ENCODE data around the gene NOP53. TPM values are rescaled to one million over a fixed set of nuclear protein-coding genes. Genes with fewer than 3 reads are reported as not detected.

Gene NOP53
- total and polyA plus RNA-seq, 2 experiments from 2014 or later: 167 to 192 TPM

GRCh38 chr19:47755762-47756626, 10.6 kb downstream of the NOP53 start:
- DNase-seq (ENCODE audit: low spot score) (no peak), ATAC-seq (no peak)
- H3K4me3 Mint-ChIP-seq: no peak overlapping the region
- Histone ChIP-seq H3K4me3 (no peak overlapping the region), H3K4me1 (ENCODE audit: insufficient read depth) (no peaks in the 10 kb centered on the region), H3K79me2 (replicated peaks; ENCODE audit: insufficient read depth) (no peaks in the 10 kb centered on the region), H3K36me3 (ENCODE audit: insufficient read depth) (peaks cover 41% of the 10 kb centered on the region), H4K20me1 (replicated peaks; ENCODE audit: insufficient read depth) (0 out of 2 replicates have a peak, but pooled peaks cover 4% of the 10 kb centered on the region), H3F3A (replicated peaks; ENCODE audit: low read depth) (peaks cover 16% of the 10 kb centered on the region), H2AFZ (no peak overlapping the region), H3K27ac (ENCODE audit: low read depth) (no peak overlapping the region), H3K4me2 (no peak overlapping the region), H3K9me2 (ENCODE audit: insufficient read depth) (no peaks in the 10 kb centered on the region), H3K27me3 (ENCODE audit: insufficient read depth) (no peaks in the 10 kb centered on the region)
- no peaks in the 10 kb centered on the region for H3K4me1 Mint-ChIP-seq
- peaks cover 14% of the 10 kb centered on the region for H3K27me3 Mint-ChIP-seq (ENCODE audit: insufficient read depth, low read depth, poor library complexity)
- no peaks in the 10 kb centered on the region; the same call in 2 of the 3 replicates for H3K9me3 Mint-ChIP-seq
- peaks cover 72% of the 10 kb centered on the region for H3K36me3 Mint-ChIP-seq (ENCODE audit: low read depth)
- TF ChIP-seq, protein P1, sequence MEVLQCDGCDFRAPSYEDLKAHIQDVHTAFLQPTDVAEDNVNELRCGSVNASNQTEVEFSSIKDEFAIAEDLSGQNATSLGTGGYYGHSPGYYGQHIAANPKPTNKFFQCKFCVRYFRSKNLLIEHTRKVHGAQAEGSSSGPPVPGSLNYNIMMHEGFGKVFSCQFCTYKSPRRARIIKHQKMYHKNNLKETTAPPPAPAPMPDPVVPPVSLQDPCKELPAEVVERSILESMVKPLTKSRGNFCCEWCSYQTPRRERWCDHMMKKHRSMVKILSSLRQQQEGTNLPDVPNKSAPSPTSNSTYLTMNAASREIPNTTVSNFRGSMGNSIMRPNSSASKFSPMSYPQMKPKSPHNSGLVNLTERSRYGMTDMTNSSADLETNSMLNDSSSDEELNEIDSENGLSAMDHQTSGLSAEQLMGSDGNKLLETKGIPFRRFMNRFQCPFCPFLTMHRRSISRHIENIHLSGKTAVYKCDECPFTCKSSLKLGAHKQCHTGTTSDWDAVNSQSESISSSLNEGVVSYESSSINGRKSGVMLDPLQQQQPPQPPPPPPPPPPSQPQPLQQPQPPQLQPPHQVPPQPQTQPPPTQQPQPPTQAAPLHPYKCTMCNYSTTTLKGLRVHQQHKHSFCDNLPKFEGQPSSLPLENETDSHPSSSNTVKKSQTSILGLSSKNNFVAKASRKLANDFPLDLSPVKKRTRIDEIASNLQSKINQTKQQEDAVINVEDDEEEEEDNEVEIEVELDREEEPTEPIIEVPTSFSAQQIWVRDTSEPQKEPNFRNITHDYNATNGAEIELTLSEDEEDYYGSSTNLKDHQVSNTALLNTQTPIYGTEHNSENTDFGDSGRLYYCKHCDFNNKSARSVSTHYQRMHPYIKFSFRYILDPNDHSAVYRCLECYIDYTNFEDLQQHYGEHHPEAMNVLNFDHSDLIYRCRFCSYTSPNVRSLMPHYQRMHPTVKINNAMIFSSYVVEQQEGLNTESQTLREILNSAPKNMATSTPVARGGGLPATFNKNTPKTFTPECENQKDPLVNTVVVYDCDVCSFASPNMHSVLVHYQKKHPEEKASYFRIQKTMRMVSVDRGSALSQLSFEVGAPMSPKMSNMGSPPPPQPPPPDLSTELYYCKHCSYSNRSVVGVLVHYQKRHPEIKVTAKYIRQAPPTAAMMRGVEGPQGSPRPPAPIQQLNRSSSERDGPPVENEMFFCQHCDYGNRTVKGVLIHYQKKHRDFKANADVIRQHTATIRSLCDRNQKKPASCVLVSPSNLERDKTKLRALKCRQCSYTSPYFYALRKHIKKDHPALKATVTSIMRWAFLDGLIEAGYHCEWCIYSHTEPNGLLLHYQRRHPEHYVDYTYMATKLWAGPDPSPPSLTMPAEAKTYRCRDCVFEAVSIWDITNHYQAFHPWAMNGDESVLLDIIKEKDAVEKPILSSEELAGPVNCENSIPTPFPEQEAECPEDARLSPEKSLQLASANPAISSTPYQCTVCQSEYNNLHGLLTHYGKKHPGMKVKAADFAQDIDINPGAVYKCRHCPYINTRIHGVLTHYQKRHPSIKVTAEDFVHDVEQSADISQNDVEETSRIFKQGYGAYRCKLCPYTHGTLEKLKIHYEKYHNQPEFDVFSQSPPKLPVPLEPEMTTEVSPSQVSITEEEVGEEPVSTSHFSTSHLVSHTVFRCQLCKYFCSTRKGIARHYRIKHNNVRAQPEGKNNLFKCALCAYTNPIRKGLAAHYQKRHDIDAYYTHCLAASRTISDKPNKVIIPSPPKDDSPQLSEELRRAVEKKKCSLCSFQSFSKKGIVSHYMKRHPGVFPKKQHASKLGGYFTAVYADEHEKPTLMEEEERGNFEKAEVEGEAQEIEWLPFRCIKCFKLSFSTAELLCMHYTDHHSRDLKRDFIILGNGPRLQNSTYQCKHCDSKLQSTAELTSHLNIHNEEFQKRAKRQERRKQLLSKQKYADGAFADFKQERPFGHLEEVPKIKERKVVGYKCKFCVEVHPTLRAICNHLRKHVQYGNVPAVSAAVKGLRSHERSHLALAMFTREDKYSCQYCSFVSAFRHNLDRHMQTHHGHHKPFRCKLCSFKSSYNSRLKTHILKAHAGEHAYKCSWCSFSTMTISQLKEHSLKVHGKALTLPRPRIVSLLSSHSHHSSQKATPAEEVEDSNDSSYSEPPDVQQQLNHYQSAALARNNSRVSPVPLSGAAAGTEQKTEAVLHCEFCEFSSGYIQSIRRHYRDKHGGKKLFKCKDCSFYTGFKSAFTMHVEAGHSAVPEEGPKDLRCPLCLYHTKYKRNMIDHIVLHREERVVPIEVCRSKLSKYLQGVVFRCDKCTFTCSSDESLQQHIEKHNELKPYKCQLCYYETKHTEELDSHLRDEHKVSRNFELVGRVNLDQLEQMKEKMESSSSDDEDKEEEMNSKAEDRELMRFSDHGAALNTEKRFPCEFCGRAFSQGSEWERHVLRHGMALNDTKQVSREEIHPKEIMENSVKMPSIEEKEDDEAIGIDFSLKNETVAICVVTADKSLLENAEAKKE (CRISPR knock-in tag; IDR thresholded peaks at IDR 0.05): no peak
- no peak for TF ChIP-seq POLR2AphosphoS5 (IDR thresholded peaks at IDR 0.05; ENCODE audit: low read depth)
- no peak overlapping the region for H3K27ac Mint-ChIP-seq

- DNase-seq (ENCODE audit: low spot score) (no peak), ATAC-seq (no peak)
- no peaks in the 10 kb centered on the region for H3K9me2 ChIP-seq (ENCODE audit: insufficient read depth)
- Mint-ChIP-seq H3K36me3 (ENCODE audit: low read depth) (peaks cover 66% of the 10 kb centered on the region), H3K4me1 (no peaks in the 10 kb centered on the region), H3K27ac (no peak overlapping the region), H3K4me3 (no peak overlapping the region), H3K27me3 (ENCODE audit: insufficient read depth, low read depth, poor library complexity) (peaks cover 14% of the 10 kb centered on the region), H3K9me3 (no peaks in the 10 kb centered on the region; the same call in 2 of the 3 replicates)
- no peaks in the 10 kb centered on the region for H3K27me3 ChIP-seq (ENCODE audit: insufficient read depth)
- H3K79me2 ChIP-seq (replicated peaks; ENCODE audit: insufficient read depth): no peaks in the 10 kb centered on the region
- peaks cover 37% of the 10 kb centered on the region for H3K36me3 ChIP-seq (ENCODE audit: insufficient read depth)
- H4K20me1 ChIP-seq (replicated peaks; ENCODE audit: insufficient read depth): 0 out of 2 replicates have a peak, but pooled peaks cover 4% of the 10 kb centered on the region
- H3K4me3 ChIP-seq: no peak overlapping the region
- H3K4me2 ChIP-seq: no peak overlapping the region
- H3F3A ChIP-seq (replicated peaks; ENCODE audit: low read depth): peaks cover 21% of the 10 kb centered on the region
- H3K4me1 ChIP-seq (ENCODE audit: insufficient read depth): no peaks in the 10 kb centered on the region
- no peak overlapping the region for H3K27ac ChIP-seq (ENCODE audit: low read depth)
- no peak overlapping the region for H2AFZ ChIP-seq
- TF ChIP-seq CREB1 (CRISPR knock-in tag; IDR thresholded peaks at IDR 0.05; ENCODE audit: low read depth) (no peak), POLR2AphosphoS5 (IDR thresholded peaks at IDR 0.05; ENCODE audit: low read depth) (no peak), STAT1 (IDR thresholded peaks at IDR 0.05; ENCODE audit: unreplicated experiment) (no peak), NANOG (IDR thresholded peaks at IDR 0.05; ENCODE audit: borderline replicate concordance) (no peak)
- TF ChIP-seq, protein P1 (CRISPR knock-in tag; IDR thresholded peaks at IDR 0.05): no peak
Observed at GRCh38 chr19:47756627-47756929, 11.2 kb downstream of the NOP53 start.
